ENCODE data around the gene RNF4. TPM values are rescaled to one million over a fixed set of nuclear protein-coding genes. Genes with fewer than 3 reads are reported as not detected.
"Not testable (repeated sequence)": the region's sequence is repeated elsewhere in the genome, so short reads cannot be mapped to it uniquely, and the experiment has no call there.

The RNF4 gene
- total RNA-seq, 8 experiments from 2014 or later = 37.5 to 70.3 (median 49.7) TPM

DNA sequence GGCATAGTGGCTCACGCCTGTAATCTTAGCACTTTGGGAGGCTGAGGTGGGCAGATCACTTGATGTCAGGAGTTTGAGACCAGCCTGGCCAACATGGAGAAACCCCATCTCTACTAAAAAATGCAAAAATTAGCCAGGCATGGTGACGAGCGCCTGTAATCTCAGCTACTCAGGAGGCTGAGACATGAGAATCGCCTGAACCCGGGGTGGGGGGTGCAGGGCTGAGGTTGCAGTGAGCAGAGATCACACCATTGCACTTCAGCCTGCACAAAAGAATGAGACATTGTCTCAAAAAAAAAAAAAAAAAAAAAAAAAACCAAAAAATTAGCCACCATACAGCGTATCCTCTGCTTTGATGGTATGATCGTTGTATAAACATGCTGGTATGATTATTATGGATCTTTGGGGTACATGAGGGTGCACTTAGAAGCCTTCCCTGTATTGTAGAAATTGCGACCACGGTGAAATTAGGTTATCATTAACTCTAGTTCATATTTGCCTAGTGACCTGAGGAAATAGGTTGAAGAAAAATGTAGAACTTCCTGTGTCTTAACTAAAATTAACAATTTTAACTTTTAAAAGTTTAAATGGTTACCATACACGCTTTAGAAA, 74.8 kb downstream of the RNF4 start:
- ATAC-seq (replicated peaks in 6 of 8); H3K27ac ChIP-seq; H3K4me1 ChIP-seq (replicated peaks in 1 of 2); H3K4me3 ChIP-seq; in situ Hi-C loops (cut with MboI; ENCODE audit: low pct_unique_long_range_greater_than_20kb in 2 of 9, low sequenced_read_pairs in 9 of 9, unreplicated experiment in 9 of 9): not testable (repeated sequence)
- 87 to 100% (median 91%) methylated on average over 1 to 10 of the region's 10 CpGs; no CpG with 5 or more reads in 1 of the 10 experiments for WGBS, 10 experiments

DNA sequence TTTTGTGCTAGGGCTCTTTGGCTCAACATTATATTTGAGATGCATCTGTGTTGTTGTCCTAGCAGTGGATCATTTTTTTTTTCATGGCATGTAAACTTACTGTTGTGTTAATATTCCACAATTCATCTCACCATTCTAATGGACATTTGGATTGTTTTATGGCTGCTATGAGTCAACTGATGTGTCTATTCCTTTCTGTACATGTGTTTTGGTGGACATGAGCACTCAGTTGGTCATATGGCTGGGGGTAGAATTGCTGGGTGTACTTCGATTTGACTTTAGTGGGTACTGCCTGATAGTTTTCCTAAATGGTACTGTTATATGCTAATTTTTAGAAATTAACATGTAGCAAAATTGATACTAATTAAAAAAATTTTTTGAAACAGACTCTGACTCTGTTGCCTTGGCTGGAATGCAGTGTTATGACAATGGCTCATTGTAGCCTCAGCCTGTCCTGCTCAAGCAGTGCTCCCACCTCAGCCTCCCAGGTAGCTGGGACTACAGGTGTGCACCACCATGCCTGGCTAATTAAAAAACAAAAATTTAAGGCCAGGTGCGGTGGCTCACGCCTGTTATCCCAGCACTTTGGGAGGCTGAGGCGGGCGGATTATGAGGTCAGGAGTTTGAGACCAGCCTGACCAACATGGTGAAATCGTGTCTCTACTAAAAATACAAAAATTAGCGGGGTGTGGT, 76.6 kb downstream of the RNF4 start:
- in situ Hi-C loops (cut with MboI; ENCODE audit: low pct_unique_long_range_greater_than_20kb in 2 of 9, low sequenced_read_pairs in 9 of 9, unreplicated experiment in 9 of 9) = no loop called here
- WGBS, 10 experiments = 67 to 100% (median 100%) methylated on average over 1 to 6 of the region's 7 CpGs; no CpG with 5 or more reads in 3 of the 10 experiments
- H3K4me3 ChIP-seq = no peak overlapping the region
- no peak overlapping the region for H3K27ac ChIP-seq
- no peaks in the 10 kb centered on the region for H3K4me1 ChIP-seq (replicated peaks in 1 of 2)
- ATAC-seq (replicated peaks in 6 of 8) = no peak

- in situ Hi-C loops (cut with MboI; ENCODE audit: low pct_unique_long_range_greater_than_20kb in 2 of 9, low sequenced_read_pairs in 9 of 9, unreplicated experiment in 9 of 9) = no loop called here
- Histone ChIP-seq H3K4me3 (no peak overlapping the region), H3K27ac (no peak overlapping the region), H3K4me1 (replicated peaks in 1 of 2) (no peaks in the 10 kb centered on the region)
- no peak for ATAC-seq (replicated peaks in 6 of 8)
Measured at GRCh38 chr4:2546286-2546823, 77.4 kb downstream of the RNF4 start.

- ATAC-seq (replicated peaks in 6 of 8); in situ Hi-C loops (cut with MboI; ENCODE audit: low pct_unique_long_range_greater_than_20kb in 2 of 9, low sequenced_read_pairs in 9 of 9, unreplicated experiment in 9 of 9); H3K27ac ChIP-seq; H3K4me3 ChIP-seq; H3K4me1 ChIP-seq (replicated peaks in 1 of 2): not testable (repeated sequence)
- WGBS, 10 experiments = 90 to 100% (median 98%) methylated on average over 2 to 11 of the region's 16 CpGs; no CpG with 5 or more reads in 4 of the 10 experiments
Measured at GRCh38 chr4:2546961-2547691, 78.2 kb downstream of the RNF4 start.

GRCh38 chr4:2551118-2551517, 82.2 kb downstream of the RNF4 start:
- no peak overlapping the region for H3K4me3 ChIP-seq
- in situ Hi-C loops (cut with MboI; ENCODE audit: low pct_unique_long_range_greater_than_20kb in 2 of 9, low sequenced_read_pairs in 9 of 9, unreplicated experiment in 9 of 9) = no loop called here
- no peak for ATAC-seq (replicated peaks in 6 of 8)
- H3K4me1 ChIP-seq (replicated peaks in 1 of 2) = no peaks in the 10 kb centered on the region
- H3K27ac ChIP-seq = no peak overlapping the region

GRCh38 chr4:2552806-2553205, 83.9 kb downstream of the RNF4 start:
- Histone ChIP-seq H3K4me1 (replicated peaks in 1 of 2) (no peaks in the 10 kb centered on the region), H3K27ac (no peak overlapping the region), H3K4me3 (no peak overlapping the region)
- in situ Hi-C loops (cut with MboI; ENCODE audit: low pct_unique_long_range_greater_than_20kb in 2 of 9, low sequenced_read_pairs in 9 of 9, unreplicated experiment in 9 of 9) = no loop called here
- WGBS, 10 experiments = 97 to 100% (median 99%) methylated on average over 1 to 10 of the region's 11 CpGs; no CpG with 5 or more reads in 3 of the 10 experiments
- no peak for ATAC-seq (replicated peaks in 6 of 8)

DNA sequence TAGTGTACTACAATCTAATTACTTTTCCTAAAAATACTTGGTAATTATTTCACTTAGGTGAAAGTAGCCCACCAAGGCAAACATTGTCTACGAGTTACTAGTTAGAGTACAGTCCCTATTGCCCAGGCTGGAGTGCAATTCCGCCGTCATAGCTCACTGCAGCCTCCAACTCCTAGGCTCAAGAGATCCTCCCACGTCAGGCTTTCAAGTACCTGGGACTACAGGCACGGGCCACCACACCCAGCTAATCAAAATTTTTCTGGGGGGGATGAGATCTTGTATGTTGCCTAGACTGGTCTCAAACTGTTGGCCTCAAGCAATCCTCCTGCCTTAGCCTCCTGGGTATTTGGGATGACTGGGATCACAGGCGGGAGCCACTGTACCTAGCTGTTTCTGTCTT, 89.4 kb downstream of the RNF4 start:
- 80 to 100% (median 94%) methylated on average over 1 to 4 of the region's 6 CpGs; no CpG with 5 or more reads in 2 of the 10 experiments for whole genome bisulfite sequencing, 10 experiments
- in situ Hi-C loops (cut with MboI; ENCODE audit: low pct_unique_long_range_greater_than_20kb in 2 of 9, low sequenced_read_pairs in 9 of 9, unreplicated experiment in 9 of 9) = no loop called here
- no peak for ATAC-seq (replicated peaks in 6 of 8)

GRCh38 chr4:2560167-2560566, 91.3 kb downstream of the RNF4 start:
- WGBS, 10 experiments = 89 to 100% (median 98%) methylated on average over 1 to 7 of the region's 12 CpGs; no CpG with 5 or more reads in 2 of the 10 experiments
- H3K4me1 ChIP-seq (replicated peaks in 1 of 2) = no peaks in the 10 kb centered on the region
- no peak for ATAC-seq (replicated peaks in 6 of 8)
- no peak overlapping the region for H3K27ac ChIP-seq
- in situ Hi-C loops (cut with MboI; ENCODE audit: low pct_unique_long_range_greater_than_20kb in 2 of 9, low sequenced_read_pairs in 9 of 9, unreplicated experiment in 9 of 9) = no loop called here
- no peak overlapping the region for H3K4me3 ChIP-seq

More for the DNA sequence above, 89.4 kb downstream of the RNF4 start:
- no peak overlapping the region for H3K27ac ChIP-seq
- no peak overlapping the region for H3K4me3 ChIP-seq
- H3K4me1 ChIP-seq (replicated peaks in 1 of 2) = no peaks in the 10 kb centered on the region

Other genes starting within 250 kb of the RNF4 start
- gene HAUS3, start 227.0 kb upstream of the RNF4 start, total RNA-seq = 10 to 100 TPM in 4 of 8 experiments, 1 to 10 TPM in 4; 6.0 to 18.5 (median 10.2) TPM
- gene POLN, start 227.0 kb upstream of the RNF4 start, total RNA-seq = 1 to 10 TPM in 7 of 8 experiments, under 1 TPM in 1; 0.81 to 5.3 (median 2.7) TPM
- 10 to 100 TPM; 12.8 to 53.6 (median 36.2) TPM for gene MXD4, start 207.0 kb upstream of the RNF4 start, total RNA-seq
- gene ZFYVE28, start 50.5 kb upstream of the RNF4 start, total RNA-seq = 1 to 10 TPM; 1.1 to 8.2 (median 4.3) TPM
- gene CFAP99, start 50.2 kb upstream of the RNF4 start, total RNA-seq = 1 to 10 TPM in 3 of 8 experiments, under 1 TPM in 5; 0.05 to 9.1 (median 0.19) TPM
- gene FAM193A, start 67.5 kb downstream of the RNF4 start, total RNA-seq = 10 to 100 TPM in 7 of 8 experiments, 1 to 10 TPM in 1; 9.1 to 38.2 (median 18.6) TPM